ENCODE measurements around the gene SVBP. TPM values are rescaled to one million over a fixed set of nuclear protein-coding genes. Genes with fewer than 3 reads are reported as not detected.

The SVBP gene
- total RNA-seq, 1 experiment from 2014 or later, result 41.3 TPM

DNA sequence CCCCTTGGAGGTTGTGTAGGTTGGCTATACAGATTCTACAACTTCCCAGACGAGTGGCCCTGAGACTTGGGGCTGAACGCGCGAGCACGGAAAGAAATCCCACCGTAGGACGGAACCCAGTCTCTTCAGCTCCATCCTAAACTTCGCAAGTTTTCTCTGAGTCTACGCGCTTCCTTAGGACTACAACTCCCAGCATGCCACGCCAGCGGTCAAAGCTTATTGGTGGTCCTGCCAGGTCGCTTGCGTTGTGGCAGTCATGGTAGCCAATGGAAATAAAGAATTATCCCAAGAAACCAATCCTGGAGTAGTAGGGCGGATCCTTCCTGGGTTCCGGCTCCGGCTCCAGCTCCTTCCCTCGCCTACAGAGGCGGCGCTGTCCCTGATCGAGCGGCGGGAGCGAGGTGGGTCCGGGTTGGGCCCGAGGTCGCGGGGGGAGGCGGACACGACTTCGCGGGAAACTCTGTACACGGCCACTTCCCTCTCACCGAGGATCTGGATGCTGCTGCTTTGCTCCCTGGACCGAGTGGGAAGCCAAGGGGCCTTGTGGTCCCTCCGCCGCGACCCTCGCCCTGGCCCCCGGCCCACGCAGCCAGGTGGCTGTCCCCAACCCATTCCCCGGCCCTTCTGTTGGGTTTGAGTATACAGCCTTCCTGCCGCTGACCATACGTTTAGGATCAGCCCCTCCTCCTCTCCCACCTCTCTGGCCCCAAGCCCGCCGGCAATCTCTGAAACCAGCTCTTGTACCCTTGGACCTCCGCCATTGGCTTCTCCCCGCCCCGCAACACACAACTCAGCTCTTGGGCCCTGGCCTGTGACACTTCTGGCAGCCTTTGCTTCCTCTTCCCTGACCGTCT lies 29.3 kb upstream of the SVBP start, which contains the start of gene ZNF691:
Gene ZNF691 (plus strand): TSS at position 357 of the 854 bp plus-strand sequence. CDS start 3,046 bp downstream, outside the sequence.
- TF ChIP-seq, protein P1, sequence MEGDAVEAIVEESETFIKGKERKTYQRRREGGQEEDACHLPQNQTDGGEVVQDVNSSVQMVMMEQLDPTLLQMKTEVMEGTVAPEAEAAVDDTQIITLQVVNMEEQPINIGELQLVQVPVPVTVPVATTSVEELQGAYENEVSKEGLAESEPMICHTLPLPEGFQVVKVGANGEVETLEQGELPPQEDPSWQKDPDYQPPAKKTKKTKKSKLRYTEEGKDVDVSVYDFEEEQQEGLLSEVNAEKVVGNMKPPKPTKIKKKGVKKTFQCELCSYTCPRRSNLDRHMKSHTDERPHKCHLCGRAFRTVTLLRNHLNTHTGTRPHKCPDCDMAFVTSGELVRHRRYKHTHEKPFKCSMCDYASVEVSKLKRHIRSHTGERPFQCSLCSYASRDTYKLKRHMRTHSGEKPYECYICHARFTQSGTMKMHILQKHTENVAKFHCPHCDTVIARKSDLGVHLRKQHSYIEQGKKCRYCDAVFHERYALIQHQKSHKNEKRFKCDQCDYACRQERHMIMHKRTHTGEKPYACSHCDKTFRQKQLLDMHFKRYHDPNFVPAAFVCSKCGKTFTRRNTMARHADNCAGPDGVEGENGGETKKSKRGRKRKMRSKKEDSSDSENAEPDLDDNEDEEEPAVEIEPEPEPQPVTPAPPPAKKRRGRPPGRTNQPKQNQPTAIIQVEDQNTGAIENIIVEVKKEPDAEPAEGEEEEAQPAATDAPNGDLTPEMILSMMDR (conservative IDR thresholded peaks at IDR 0.05), result peak; percentile 49; the same call in 2 of the 3 replicates
- Histone ChIP-seq H3K4me2 (ENCODE audit: insufficient read depth, insufficient read length, low read length) (peak within 1 kb of the TSS; percentile 86), H3K9me3 (ENCODE audit: control insufficient read depth, low read depth, low read length) (no peaks in the 10 kb centered on the region), H2BK20ac (ENCODE audit: low read depth, low read length, poor library complexity, severe bottlenecking) (no peak within 1 kb of the TSS), H3K79me1 (ENCODE audit: insufficient read depth, low read depth, low read length, poor library complexity, severe bottlenecking) (peaks cover 4% of the 10 kb centered on the region), H4K8ac (replicated peaks; ENCODE audit: insufficient read length, low read depth, low read length) (no peak within 1 kb of the TSS), H3K4me1 (ENCODE audit: insufficient read depth, low read length) (peaks cover 2% of the 10 kb centered on the region; the same call in 1 of the 2 replicates), H3K23me2 (ENCODE audit: insufficient read length, low read depth, low read length, poor library complexity, severe bottlenecking) (peaks cover 6% of the 10 kb centered on the region), H3K23ac (ENCODE audit: insufficient read length, low read depth, low read length) (no peak within 1 kb of the TSS), H4K91ac (ENCODE audit: insufficient read length, low read depth, low read length) (no peak within 1 kb of the TSS), H2AFZ (ENCODE audit: low read length) (no peak within 1 kb of the TSS), H3K14ac (ENCODE audit: insufficient read depth, low read length) (peak within 1 kb of the TSS; percentile 31; the same call in 1 of the 2 replicates), H3K4ac (ENCODE audit: low read depth, low read length) (no peak within 1 kb of the TSS), H2BK15ac (ENCODE audit: low read depth, low read length) (no peak within 1 kb of the TSS), H3K56ac (ENCODE audit: insufficient read length, low read depth, low read length) (no peak within 1 kb of the TSS), H2AK5ac (ENCODE audit: insufficient read length, low read length) (no peak within 1 kb of the TSS), H2BK12ac (ENCODE audit: insufficient read length, low read depth, low read length) (no peak within 1 kb of the TSS), H3K27ac (ENCODE audit: insufficient read length, low read depth, low read length) (no peak within 1 kb of the TSS), H2BK120ac (ENCODE audit: low read depth, low read length, poor library complexity, severe bottlenecking) (no peak within 1 kb of the TSS), H4K5ac (ENCODE audit: insufficient read length, low read depth, low read length) (no peak within 1 kb of the TSS), H2BK5ac (ENCODE audit: insufficient read length, low read length) (no peak within 1 kb of the TSS), H3K18ac (ENCODE audit: insufficient read length, low read depth, low read length) (no peak within 1 kb of the TSS), H3K9ac (ENCODE audit: extremely low read depth, insufficient read length, low read length) (peak within 1 kb of the TSS; percentile 67), H3K79me2 (ENCODE audit: insufficient read depth, low read length) (no peaks in the 10 kb centered on the region; the same call in 1 of the 2 replicates), H3K27me3 (ENCODE audit: insufficient read depth, low read length) (no peaks in the 10 kb centered on the region), H3T11ph (ENCODE audit: low read length) (no peak within 1 kb of the TSS), H4K20me1 (ENCODE audit: control insufficient read depth, insufficient read depth, insufficient read length) (no peaks in the 10 kb centered on the region)
- Mint-ChIP-seq H3K9me3 (peaks cover 0 to 3% of the 10 kb centered on the region in 2 experiments; a peak in 3 of 5 replicates), H3K27ac (peak within 1 kb of the TSS; percentile 9 to 77 (median 63)), H3K4me1 (peaks cover 20 to 25% of the 10 kb centered on the region in 2 experiments), H3K36me3 (ENCODE audit: insufficient read depth in 1 of 3, low read depth in 3 of 3) (peaks cover 33 to 53% (median 34%) of the 10 kb centered on the region in 3 experiments), H3K27me3 (ENCODE audit: low read depth) (no peaks in the 10 kb centered on the region), H3K4me3 (peak within 1 kb of the TSS; percentile 93 to 94)
- WGBS (ENCODE audit: extremely low coverage, insufficient read length, low lambda C conversion rate), result no CpG with 5 or more reads among the region's 50 CpGs
- peak; percentile 97 for DNase-seq
